Transverse colon (tissue), 4 donors: ENCODE results near the gene RAX2. TPM values are rescaled to one million over a fixed set of nuclear protein-coding genes. Genes with fewer than 3 reads are reported as not detected.
"Not testable (repeated sequence)": the region's sequence is repeated elsewhere in the genome, so short reads cannot be mapped to it uniquely, and the experiment has no call there.

Source experiments
- DNase-seq: peaks from one replicate; pipeline ENCODE4 v3.0.0-alpha.2; 2019
- H3K27ac ChIP-seq, 4 donors: fragments of 200-600 bp; sonication (generic); 2 replicates each; pipeline ENCODE4 v1.5.1; 2016 to 2018; ENCODE audit warnings: inconsistent platforms in 4 of 4
- H3K27me3 ChIP-seq: fragments of 200-600 bp; sonication (generic); 2 replicates; pipeline ENCODE4 v1.5.1; 2017; ENCODE audit warnings: inconsistent platforms
- H3K36me3 ChIP-seq, 4 donors: fragments of 200-600 bp; sonication (generic); 2 replicates each; pipeline ENCODE4 v1.5.1; 2017 to 2019; ENCODE audit warnings: inconsistent platforms in 4 of 4
- H3K4me1 ChIP-seq, 4 donors: fragments of 200-600 bp; sonication (generic); 2 replicates each; pipeline ENCODE4 v1.5.1; 2017 to 2020; ENCODE audit warnings: inconsistent platforms in 4 of 4
- H3K4me3 ChIP-seq, 4 donors: fragments of 200-600 bp; sonication (generic); 1 replicate in 1 of 4; 2 replicates in 3 of 4; pipeline versions ENCODE4 v1.5.1 to v1.6.1; 2017 to 2019; ENCODE audit warnings: inconsistent platforms in 4 of 4
- H3K9me3 ChIP-seq, 2 donors: fragments of 200-600 bp; sonication (generic); 2 replicates each; pipeline ENCODE4 v1.5.1; 2017 to 2019; ENCODE audit warnings: inconsistent platforms in 2 of 2
- EP300 ChIP-seq: sonication (generic); formaldehyde crosslinking; IDR thresholded peaks from one replicate; pipeline ENCODE4 v1.6.1; 2017; ENCODE audit warnings: antibody characterized with exemption, low read depth
- POLR2A ChIP-seq: fragments of 450-650 bp; IDR thresholded peaks from one replicate; pipeline ENCODE4 v1.6.1; 2016; ENCODE audit warnings: antibody characterized with exemption, mild to moderate bottlenecking, moderate library complexity
- POLR2AphosphoS5 ChIP-seq, 3 donors: sonication (generic); formaldehyde crosslinking; IDR thresholded peaks; one replicate each; pipeline ENCODE4 v1.6.1; 2016; ENCODE audit warnings: antibody characterized with exemption in 3 of 3
- WGBS, 2 donors: methylation state at CpG; one replicate each; pipeline ENCODE4 v1.1.5; 2018; ENCODE audit warnings: low coverage in 1 of 2; 5-methylcytosine and 5-hydroxymethylcytosine counted together
- in situ Hi-C, 4 donors: fragments of 200-750 bp; cut with MboI; loops; one replicate each; pipeline versions ENCODE4 v1.15.0 to v1.15.1; 2017; ENCODE audit warnings: low sequenced_read_pairs in 3 of 4, low pct_ligation_motif_present in 1 of 4, low pct_unique_long_range_greater_than_20kb in 1 of 4
- intact Hi-C: fragments of 100-400 bp; cut with DNase I; formaldehyde crosslinking; loops from one replicate; pipeline ENCODE4 v1.15.1; 2023; ENCODE audit warnings: low total_unique reads
- total RNA-seq, 4 donors: library from RNA; depleted of rRNA; stranded (reverse); fragments of >200 nt; gene quantifications; one replicate each; pipeline ENCODE4 v1.1.0, GENCODE V29; 2016
- TF ChIP-seq, protein P1 (sequence below), 5 experiments: fragments of 200-600 bp in 3 of 5; fragments of 450-650 bp in 2 of 5; sonication (generic) in 3 of 5; IDR thresholded peaks; 1 replicate in 2 of 5; 2 replicates in 3 of 5; pipeline ENCODE4 v1.5.1; 2016 to 2017; ENCODE audit warnings: antibody characterized with exemption in 5 of 5, inconsistent platforms in 3 of 5, mild to moderate bottlenecking in 2 of 5, moderate library complexity in 1 of 5

The RAX2 gene
- total RNA-seq, 4 donors from 2014 or later = not detected

- in situ Hi-C loops = no loop called here
- H3K9me3 ChIP-seq = no peaks in the 10 kb centered on the region
- no peak for DNase-seq
- H3K4me1 ChIP-seq = peaks cover 0 to 7% (median 0%) of the 10 kb centered on the region in 4 donors
- H3K27ac ChIP-seq = no peak overlapping the region
- intact Hi-C loops = no loop called here
- H3K36me3 ChIP-seq = no peaks in the 10 kb centered on the region
- TF ChIP-seq POLR2A (no peak), EP300 (no peak), POLR2AphosphoS5 (IDR thresholded peaks at IDR 0.05) (no peak)
- TF ChIP-seq, protein P1, sequence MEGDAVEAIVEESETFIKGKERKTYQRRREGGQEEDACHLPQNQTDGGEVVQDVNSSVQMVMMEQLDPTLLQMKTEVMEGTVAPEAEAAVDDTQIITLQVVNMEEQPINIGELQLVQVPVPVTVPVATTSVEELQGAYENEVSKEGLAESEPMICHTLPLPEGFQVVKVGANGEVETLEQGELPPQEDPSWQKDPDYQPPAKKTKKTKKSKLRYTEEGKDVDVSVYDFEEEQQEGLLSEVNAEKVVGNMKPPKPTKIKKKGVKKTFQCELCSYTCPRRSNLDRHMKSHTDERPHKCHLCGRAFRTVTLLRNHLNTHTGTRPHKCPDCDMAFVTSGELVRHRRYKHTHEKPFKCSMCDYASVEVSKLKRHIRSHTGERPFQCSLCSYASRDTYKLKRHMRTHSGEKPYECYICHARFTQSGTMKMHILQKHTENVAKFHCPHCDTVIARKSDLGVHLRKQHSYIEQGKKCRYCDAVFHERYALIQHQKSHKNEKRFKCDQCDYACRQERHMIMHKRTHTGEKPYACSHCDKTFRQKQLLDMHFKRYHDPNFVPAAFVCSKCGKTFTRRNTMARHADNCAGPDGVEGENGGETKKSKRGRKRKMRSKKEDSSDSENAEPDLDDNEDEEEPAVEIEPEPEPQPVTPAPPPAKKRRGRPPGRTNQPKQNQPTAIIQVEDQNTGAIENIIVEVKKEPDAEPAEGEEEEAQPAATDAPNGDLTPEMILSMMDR (IDR thresholded peaks at IDR 0.05) = no peak
- H3K4me3 ChIP-seq = no peak overlapping the region
- 23% methylated on average over 11 of the region's 11 CpGs; no CpG with 5 or more reads in 1 of the 2 donors for WGBS, 2 donors
- H3K27me3 ChIP-seq = peaks cover 6% of the 10 kb centered on the region
These were observed 46.4 kb upstream of the RAX2 start for GRCh38 chr19:3818466-3818865.

DNA sequence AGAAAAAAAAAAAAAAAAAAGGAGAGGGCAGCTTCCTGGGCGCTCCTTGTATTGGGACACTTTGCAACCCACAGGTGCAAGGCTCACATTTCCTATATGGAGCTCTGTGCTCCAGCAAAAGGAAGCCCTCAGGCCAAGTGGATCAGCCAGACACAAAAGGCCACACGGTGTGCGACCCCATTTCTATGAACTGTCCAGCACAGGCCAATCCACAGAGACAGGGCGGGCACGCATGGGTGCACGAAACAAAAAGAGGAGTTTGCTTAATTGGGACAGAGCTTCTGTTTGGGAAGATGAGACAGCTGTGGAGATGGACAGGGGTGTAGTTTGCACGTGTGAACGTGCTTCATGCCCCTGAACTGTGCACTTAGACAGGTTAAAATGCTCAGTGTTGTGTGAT is 45.7 kb upstream of the RAX2 start:
- TF ChIP-seq POLR2A = no peak
- TF ChIP-seq, protein P1 (IDR thresholded peaks at IDR 0.05) = no peak
- no peak for TF ChIP-seq EP300
- no peak for TF ChIP-seq POLR2AphosphoS5 (IDR thresholded peaks at IDR 0.05)
- DNase-seq = no peak
- Histone ChIP-seq H3K9me3 (no peaks in the 10 kb centered on the region), H3K4me3 (no peak overlapping the region), H3K4me1 (peaks cover 0 to 13% (median 0%) of the 10 kb centered on the region in 4 donors), H3K27me3 (peaks cover 6% of the 10 kb centered on the region), H3K36me3 (no peaks in the 10 kb centered on the region), H3K27ac (no peak overlapping the region)
- WGBS, 2 donors = 77% methylated on average over 8 of the region's 8 CpGs; no CpG with 5 or more reads in 1 of the 2 donors
- intact Hi-C loops = no loop called here
- in situ Hi-C loops = no loop called here

DNA sequence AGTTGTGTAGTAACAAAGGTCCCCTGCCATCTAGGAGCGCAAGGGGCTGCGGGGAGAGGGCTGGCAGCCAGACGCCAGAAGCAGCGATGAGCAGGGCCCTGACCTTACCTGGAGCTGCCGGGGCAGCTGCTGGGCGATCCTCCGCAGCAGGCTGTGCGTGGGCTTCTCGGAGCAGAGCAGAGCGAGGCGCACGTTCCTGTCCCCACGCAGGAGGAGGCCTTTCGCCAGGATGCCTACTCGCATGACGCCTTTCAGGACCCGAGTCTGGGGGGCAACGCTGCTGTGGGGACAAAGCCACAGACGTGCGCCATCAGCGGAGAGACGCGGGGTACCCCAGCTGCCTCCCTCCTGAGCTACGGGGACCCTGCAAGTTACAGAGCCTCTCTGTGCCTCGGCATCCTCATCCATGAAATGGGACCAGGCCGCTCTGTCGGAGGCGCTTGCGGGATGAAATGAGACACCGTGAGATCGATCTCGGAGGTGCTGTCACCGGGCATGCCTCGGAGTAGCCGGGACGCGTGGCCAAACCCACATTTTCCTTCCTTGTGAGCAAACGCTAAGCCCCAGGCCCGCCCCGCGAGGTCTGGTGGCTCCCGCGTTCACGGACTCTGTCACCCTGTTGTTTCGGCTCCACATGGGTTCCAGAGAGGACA is 44.7 kb upstream of the RAX2 start:
- 60 to 95% methylated on average over 1 to 43 of the region's 45 CpGs for WGBS, 2 donors
- Histone ChIP-seq H3K36me3 (no peaks in the 10 kb centered on the region), H3K4me3 (no peak overlapping the region), H3K4me1 (peaks cover 0 to 10% (median 0%) of the 10 kb centered on the region in 4 donors), H3K27me3 (no peaks in the 10 kb centered on the region), H3K9me3 (no peaks in the 10 kb centered on the region), H3K27ac (no peak overlapping the region)
- DNase-seq = no peak
- intact Hi-C loops (no loop called here), in situ Hi-C loops (no loop called here)
- TF ChIP-seq POLR2A = no peak
- TF ChIP-seq, protein P1 (IDR thresholded peaks at IDR 0.05) = no peak

DNA sequence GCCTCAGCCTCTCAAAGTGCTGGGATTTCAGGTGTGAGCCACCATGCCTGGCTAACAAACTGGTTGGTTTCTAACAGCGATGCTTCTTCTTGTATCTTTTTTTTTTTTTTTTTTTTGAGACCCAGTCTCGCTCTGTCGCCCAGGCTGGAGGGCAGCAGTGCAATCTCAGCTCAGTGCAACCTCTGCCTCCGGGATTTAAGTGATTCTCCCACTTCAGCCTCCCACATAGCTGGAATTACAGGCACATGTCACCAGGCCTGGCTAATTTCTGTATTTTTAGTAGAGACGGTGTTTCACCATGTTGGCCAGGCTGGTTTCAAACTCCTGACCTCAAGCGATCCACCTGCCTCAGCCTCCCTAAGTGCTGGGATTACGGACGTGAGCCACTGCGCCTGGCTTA is 44.1 kb upstream of the RAX2 start:
- H3K4me3 ChIP-seq, H3K4me1 ChIP-seq, H3K27ac ChIP-seq, intact Hi-C loops, in situ Hi-C loops, DNase-seq, H3K27me3 ChIP-seq, H3K36me3 ChIP-seq, H3K9me3 ChIP-seq: not testable (repeated sequence)
- 92 to 93% methylated on average over 4 to 9 of the region's 9 CpGs for WGBS, 2 donors

- no peak for DNase-seq
- Histone ChIP-seq H3K27me3 (no peaks in the 10 kb centered on the region), H3K27ac (no peak overlapping the region), H3K4me3 (no peak overlapping the region), H3K36me3 (no peaks in the 10 kb centered on the region), H3K9me3 (no peaks in the 10 kb centered on the region), H3K4me1 (peaks cover 0 to 10% (median 0%) of the 10 kb centered on the region in 4 donors)
- intact Hi-C loops (no loop called here), in situ Hi-C loops (no loop called here)
- 81 to 87% methylated on average over 4 of the region's 4 CpGs for WGBS, 2 donors
- no peak for TF ChIP-seq EP300
- no peak for TF ChIP-seq POLR2A
- TF ChIP-seq POLR2AphosphoS5 (IDR thresholded peaks at IDR 0.05) = no peak
- TF ChIP-seq, protein P1 (IDR thresholded peaks at IDR 0.05) = no peak
These were observed 42.6 kb upstream of the RAX2 start for GRCh38 chr19:3814648-3815047.
